Right lobe of liver (tissue), 6 donors: ENCODE data around the gene GIGYF2. TPM values are rescaled to one million over a fixed set of nuclear protein-coding genes. Genes with fewer than 3 reads are reported as not detected.

Experiments
- ATAC-seq, 4 donors: fragments of 200-7000 bp; cut with Tn5 transposase; one replicate each; pipeline ENCODE4 v1.9.1; 2020; ENCODE audit warnings: mild to moderate bottlenecking in 4 of 4, moderate library complexity in 4 of 4
- DNase-seq, 3 donors: peaks; one replicate each; pipeline ENCODE4 v3.0.0-alpha.2; 2020
- H3K27ac ChIP-seq, 3 donors: fragments of 200-600 bp; one replicate each; pipeline ENCODE4 v1.8.0; 2022
- H3K27me3 ChIP-seq, 2 donors: fragments of 200-600 bp; one replicate each; pipeline ENCODE4 v1.8.0; 2022
- H3K36me3 ChIP-seq, 4 donors: fragments of 200-600 bp; sonication (generic) in 1 of 4; one replicate each; pipeline versions ENCODE4 v1.5.1 to v1.8.0; 2017 to 2022; ENCODE audit warnings: control low read depth in 1 of 4
- H3K4me1 ChIP-seq, 4 donors: fragments of 200-600 bp; sonication (generic) in 1 of 4; one replicate each; pipeline versions ENCODE4 v1.5.1 to v1.8.0; 2017 to 2022; ENCODE audit warnings: control low read depth in 1 of 4
- H3K4me3 ChIP-seq, 3 donors: fragments of 200-600 bp; one replicate each; pipeline ENCODE4 v1.8.0; 2022
- H3K9me3 ChIP-seq, 4 donors: fragments of 200-600 bp; sonication (generic) in 1 of 4; one replicate each; pipeline versions ENCODE4 v1.5.1 to v1.8.0; 2017 to 2022; ENCODE audit warnings: control low read depth in 1 of 4
- POLR2A ChIP-seq: fragments of 450-650 bp; IDR thresholded peaks from one replicate; pipeline ENCODE4 v1.6.1; 2017; ENCODE audit warnings: antibody characterized with exemption, mild to moderate bottlenecking
- WGBS: methylation state at CpG from one replicate; pipeline ENCODE4 v1.1.6; 2018; ENCODE audit warnings: low coverage, low lambda C conversion rate; ENCODE audit not compliant: insufficient coverage; ENCODE audit errors: missing lambda C conversion rate; 5-methylcytosine and 5-hydroxymethylcytosine counted together
- intact Hi-C, 2 donors: fragments of 100-400 bp; cut with DNase I; formaldehyde crosslinking; loops; one replicate each; pipeline versions ENCODE4 v1.11.2 to v1.14.1; 2022
- total RNA-seq, 6 experiments: library from RNA; depleted of rRNA in 2 of 6; stranded (reverse); fragments of >200 nt in 2 of 6; fragmentation: NEBNext Ultra II Directional in 3 of 6; extraction: Animal tissue kit (Norgen Biotek cat#: 25700) in 3 of 6; gene quantifications; one replicate each; pipeline versions ENCODE4 v1.1.0 to v1.2.4, GENCODE V29; 2016 to 2023
- TF ChIP-seq, protein P1 (sequence below), 4 donors: fragments of 200-600 bp in 3 of 4; fragments of 450-650 bp in 1 of 4; IDR thresholded peaks; one replicate each; pipeline versions ENCODE4 v1.5.1 to v1.8.0; 2016 to 2022; ENCODE audit warnings: antibody characterized with exemption in 4 of 4, mild to moderate bottlenecking in 2 of 4
- donor health status: DM: no; HTN: yes; CAD: no.
- donor health status: DM: no; HTN: no; CAD: no.
- donor health status: DM: no; HTN: no; CAD: no.
- donor health status: DM: no; HTN: yes; CAD: no.
- donor health status: DM: no; HTN: yes; CAD: no.

Gene GIGYF2
- total RNA-seq, 6 experiments from 2014 or later: 25.7 to 35.0 (median 32.6) TPM

DNA sequence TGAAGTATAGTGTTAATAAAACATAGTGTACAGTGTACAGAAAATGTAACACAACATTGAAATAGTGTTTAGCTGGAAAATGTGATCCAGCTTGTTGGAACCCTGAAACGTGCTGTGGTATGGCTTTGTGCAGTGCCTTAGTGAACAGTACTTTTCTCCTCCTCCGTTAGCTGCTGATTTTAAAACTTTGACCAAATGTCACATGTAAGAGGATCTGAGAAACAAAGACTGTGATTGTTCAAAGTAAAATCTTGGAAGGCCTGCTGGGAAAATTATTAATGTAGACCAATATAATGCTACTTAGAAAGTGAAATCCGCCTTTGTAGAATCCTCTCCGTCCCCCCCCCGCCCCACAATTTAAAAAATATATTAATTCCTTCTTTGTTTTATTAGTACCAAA is 80.1 kb downstream of the GIGYF2 start:
- TF ChIP-seq, protein P1, sequence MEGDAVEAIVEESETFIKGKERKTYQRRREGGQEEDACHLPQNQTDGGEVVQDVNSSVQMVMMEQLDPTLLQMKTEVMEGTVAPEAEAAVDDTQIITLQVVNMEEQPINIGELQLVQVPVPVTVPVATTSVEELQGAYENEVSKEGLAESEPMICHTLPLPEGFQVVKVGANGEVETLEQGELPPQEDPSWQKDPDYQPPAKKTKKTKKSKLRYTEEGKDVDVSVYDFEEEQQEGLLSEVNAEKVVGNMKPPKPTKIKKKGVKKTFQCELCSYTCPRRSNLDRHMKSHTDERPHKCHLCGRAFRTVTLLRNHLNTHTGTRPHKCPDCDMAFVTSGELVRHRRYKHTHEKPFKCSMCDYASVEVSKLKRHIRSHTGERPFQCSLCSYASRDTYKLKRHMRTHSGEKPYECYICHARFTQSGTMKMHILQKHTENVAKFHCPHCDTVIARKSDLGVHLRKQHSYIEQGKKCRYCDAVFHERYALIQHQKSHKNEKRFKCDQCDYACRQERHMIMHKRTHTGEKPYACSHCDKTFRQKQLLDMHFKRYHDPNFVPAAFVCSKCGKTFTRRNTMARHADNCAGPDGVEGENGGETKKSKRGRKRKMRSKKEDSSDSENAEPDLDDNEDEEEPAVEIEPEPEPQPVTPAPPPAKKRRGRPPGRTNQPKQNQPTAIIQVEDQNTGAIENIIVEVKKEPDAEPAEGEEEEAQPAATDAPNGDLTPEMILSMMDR (IDR thresholded peaks at IDR 0.05): no peak
- TF ChIP-seq POLR2A: no peak
- Histone ChIP-seq H3K36me3 (no peaks in the 10 kb centered on the region), H3K4me3 (no peak overlapping the region), H3K9me3 (no peaks in the 10 kb centered on the region), H3K4me1 (no peaks in the 10 kb centered on the region), H3K27ac (no peak overlapping the region), H3K27me3 (no peaks in the 10 kb centered on the region)
- DNase-seq (no peak), ATAC-seq (no peak)
- intact Hi-C loops: no loop called here
- WGBS: 82% methylated on average over 5 of the region's 5 CpGs

GRCh38 chr2:232779465-232779864 is 82.3 kb downstream of the GIGYF2 start:
- Histone ChIP-seq H3K4me1 (no peaks in the 10 kb centered on the region), H3K27me3 (no peaks in the 10 kb centered on the region), H3K9me3 (no peaks in the 10 kb centered on the region), H3K36me3 (no peaks in the 10 kb centered on the region), H3K27ac (no peak overlapping the region), H3K4me3 (no peak overlapping the region)
- DNase-seq (no peak), ATAC-seq (no peak)
- no peak for TF ChIP-seq POLR2A
- TF ChIP-seq, protein P1 (IDR thresholded peaks at IDR 0.05): no peak
- WGBS: 85% methylated on average over 3 of the region's 3 CpGs
- intact Hi-C loops: no loop called here

DNA sequence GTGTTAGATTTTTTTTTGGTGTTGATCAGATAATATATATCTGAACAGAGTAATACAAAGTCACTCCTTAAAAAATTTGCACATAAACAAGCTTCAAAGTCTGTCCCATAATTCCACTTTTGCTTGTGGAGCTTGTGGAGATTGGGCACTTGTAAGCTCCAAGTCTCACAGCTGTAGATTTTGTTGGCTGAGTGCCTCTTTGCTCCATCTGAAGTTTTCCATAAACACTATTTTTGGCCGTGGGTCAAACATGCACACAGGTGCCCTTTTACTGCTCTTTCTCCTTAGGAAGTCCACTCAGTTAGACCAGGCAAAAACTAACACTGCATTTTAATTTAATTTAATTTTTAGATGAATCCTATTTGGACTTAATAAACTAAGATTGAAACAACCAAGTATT is 82.8 kb downstream of the GIGYF2 start:
- intact Hi-C loops: no loop called here
- no peak for ATAC-seq
- no peak overlapping the region for H3K27ac ChIP-seq

DNA sequence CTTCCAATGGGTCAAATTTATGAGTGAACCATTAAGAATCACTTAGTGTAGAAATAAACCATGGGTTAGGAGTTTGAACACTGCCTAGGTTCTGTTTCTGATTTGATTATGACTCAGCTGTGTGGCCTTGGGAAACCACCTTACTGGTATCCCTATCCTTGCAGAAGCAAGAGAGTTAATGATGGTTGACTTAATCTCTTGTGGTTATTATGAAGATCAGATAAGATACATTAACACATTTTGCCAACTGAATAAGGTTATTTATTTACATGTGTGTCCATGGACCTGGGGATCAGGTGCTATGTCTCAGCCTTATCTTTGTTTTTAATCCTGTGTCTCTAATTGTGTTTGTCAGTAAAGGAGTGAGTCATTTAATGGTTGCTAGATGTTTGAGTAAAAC is 84.6 kb downstream of the GIGYF2 start:
- H3K9me3 ChIP-seq: no peaks in the 10 kb centered on the region
- H3K4me3 ChIP-seq: no peak overlapping the region
- no peaks in the 10 kb centered on the region for H3K36me3 ChIP-seq
- H3K27me3 ChIP-seq: no peaks in the 10 kb centered on the region
- ATAC-seq (peak in 2 of 4 donors; percentile 39 to 89), DNase-seq (no peak)
- no peak overlapping the region for H3K27ac ChIP-seq
- no peaks in the 10 kb centered on the region for H3K4me1 ChIP-seq
- TF ChIP-seq POLR2A: no peak
- TF ChIP-seq, protein P1 (IDR thresholded peaks at IDR 0.05): no peak
- intact Hi-C loops: no loop called here

More for the DNA sequence above, 82.8 kb downstream of the GIGYF2 start:
- no peaks in the 10 kb centered on the region for H3K9me3 ChIP-seq
- H3K36me3 ChIP-seq: no peaks in the 10 kb centered on the region
- no peaks in the 10 kb centered on the region for H3K4me1 ChIP-seq
- H3K27me3 ChIP-seq: no peaks in the 10 kb centered on the region
- TF ChIP-seq, protein P1 (IDR thresholded peaks at IDR 0.05): no peak
- no peak for TF ChIP-seq POLR2A
- no peak overlapping the region for H3K4me3 ChIP-seq
- DNase-seq: no peak
- 92% methylated on average over 1 of the region's 1 CpG for WGBS

DNA sequence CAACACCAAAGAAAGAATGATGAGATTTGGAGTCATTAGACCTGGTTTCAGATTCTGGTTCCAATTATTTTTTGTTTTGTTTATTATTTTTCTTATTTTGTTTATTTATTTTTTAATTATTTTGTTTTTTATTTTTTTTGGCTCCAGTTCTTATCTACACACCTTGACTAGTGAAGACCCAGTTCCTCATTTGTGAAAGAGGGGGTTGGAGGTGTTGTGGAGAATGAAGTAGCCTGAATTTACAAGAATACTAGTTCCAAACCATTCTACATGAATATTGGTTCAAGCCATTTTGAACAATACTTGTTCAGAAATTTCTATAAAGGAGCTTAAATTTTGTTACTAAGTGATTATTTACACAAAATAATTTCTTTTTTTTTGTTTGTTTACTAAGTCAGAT is 86.1 kb downstream of the GIGYF2 start:
- TF ChIP-seq, protein P1 (IDR thresholded peaks at IDR 0.05): no peak
- no peak for TF ChIP-seq POLR2A
- Histone ChIP-seq H3K27ac (no peak overlapping the region), H3K4me3 (no peak overlapping the region), H3K36me3 (peaks cover 0 to 15% (median 6%) of the 10 kb centered on the region in 4 donors), H3K4me1 (no peaks in the 10 kb centered on the region), H3K27me3 (no peaks in the 10 kb centered on the region), H3K9me3 (no peaks in the 10 kb centered on the region)
- intact Hi-C loops: no loop called here
- DNase-seq: no peak
- no peak for ATAC-seq
